Measurements from ENCODE around the gene INTS6.

DNA sequence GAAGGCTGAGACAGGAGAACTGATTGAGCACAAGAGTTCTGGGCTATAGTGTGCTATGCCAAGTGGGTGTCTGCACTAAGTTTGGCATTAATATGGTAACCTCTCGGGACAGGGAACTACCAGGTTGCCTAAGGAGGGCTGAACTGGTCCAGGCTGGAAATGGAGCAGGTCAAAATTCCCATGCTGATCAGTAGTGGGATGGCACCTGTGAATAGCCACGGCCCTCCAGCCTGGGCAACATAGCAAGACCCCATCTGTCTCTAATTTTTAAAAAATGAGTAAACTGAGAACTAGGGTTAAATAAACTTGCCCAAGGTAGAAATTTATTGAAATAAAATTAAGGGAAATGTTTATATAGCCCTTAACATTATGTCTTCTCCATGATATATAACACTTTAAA lies 17.0 kb upstream of the INTS6 start:
- TF ChIP-seq, protein P1, sequence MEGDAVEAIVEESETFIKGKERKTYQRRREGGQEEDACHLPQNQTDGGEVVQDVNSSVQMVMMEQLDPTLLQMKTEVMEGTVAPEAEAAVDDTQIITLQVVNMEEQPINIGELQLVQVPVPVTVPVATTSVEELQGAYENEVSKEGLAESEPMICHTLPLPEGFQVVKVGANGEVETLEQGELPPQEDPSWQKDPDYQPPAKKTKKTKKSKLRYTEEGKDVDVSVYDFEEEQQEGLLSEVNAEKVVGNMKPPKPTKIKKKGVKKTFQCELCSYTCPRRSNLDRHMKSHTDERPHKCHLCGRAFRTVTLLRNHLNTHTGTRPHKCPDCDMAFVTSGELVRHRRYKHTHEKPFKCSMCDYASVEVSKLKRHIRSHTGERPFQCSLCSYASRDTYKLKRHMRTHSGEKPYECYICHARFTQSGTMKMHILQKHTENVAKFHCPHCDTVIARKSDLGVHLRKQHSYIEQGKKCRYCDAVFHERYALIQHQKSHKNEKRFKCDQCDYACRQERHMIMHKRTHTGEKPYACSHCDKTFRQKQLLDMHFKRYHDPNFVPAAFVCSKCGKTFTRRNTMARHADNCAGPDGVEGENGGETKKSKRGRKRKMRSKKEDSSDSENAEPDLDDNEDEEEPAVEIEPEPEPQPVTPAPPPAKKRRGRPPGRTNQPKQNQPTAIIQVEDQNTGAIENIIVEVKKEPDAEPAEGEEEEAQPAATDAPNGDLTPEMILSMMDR (IDR thresholded peaks at IDR 0.05): no peak
- TF ChIP-seq POLR2A (IDR thresholded peaks at IDR 0.05) (no peak), POLR2AphosphoS5 (IDR thresholded peaks at IDR 0.05) (no peak)
